H1 (cell line): Measurements from ENCODE around the gene RHBG. TPM values are rescaled to one million over a fixed set of nuclear protein-coding genes. Genes with fewer than 3 reads are reported as not detected.

ENCODE experiments used
- CTCF ChIA-PET: fragments of 300-600 bp; sonication (Branson Sonifier 250); formaldehyde crosslinking; loops from one replicate; lab custom pipeline; 2021; ENCODE audit not compliant: partially characterized antibody; lab: Charles Lee
- POLR2A ChIA-PET: fragments of 300-600 bp; sonication (Branson Sonifier 250); formaldehyde crosslinking; loops from one replicate; lab custom pipeline; 2021; ENCODE audit warnings: inconsistent platforms; ENCODE audit not compliant: partially characterized antibody; lab: Charles Lee
- DNase-seq, 2 experiments: peaks; one replicate each; pipeline versions ENCODE4 v3.0.0 to v3.0.0-alpha.2; 2010 to 2022; ENCODE audit warnings: low spot score in 2 of 2, low read depth in 1 of 2, mixed read lengths in 1 of 2
- FAIRE-seq: peaks from 2 replicates; lab custom pipeline; 2011; peaks lifted over from hg19 to GRCh38; lab: Jason Lieb, UNC
- H2AFZ ChIP-seq: 2 replicates; pipeline ENCODE4 v1.8.1; 2012; ENCODE audit warnings: low read length, inconsistent platforms
- H2AK5ac ChIP-seq: 2 replicates; pipeline ENCODE4 v1.6.1; 2013; ENCODE audit warnings: low read depth, low read length
- H2BK120ac ChIP-seq: replicated peaks from 2 replicates; pipeline ENCODE3; 2013; ENCODE audit warnings: low read depth, low read length, inconsistent platforms
- H2BK12ac ChIP-seq: 2 replicates; pipeline ENCODE4 v1.6.1; 2013; ENCODE audit warnings: low read depth, low read length
- H2BK15ac ChIP-seq: 2 replicates; pipeline ENCODE4 v1.6.1; 2013; ENCODE audit warnings: low read length
- H2BK20ac ChIP-seq: 2 replicates; pipeline ENCODE4 v1.6.1; 2013; ENCODE audit warnings: low read length
- H2BK5ac ChIP-seq: 2 replicates; pipeline ENCODE4 v1.6.1; 2013; ENCODE audit warnings: low read depth, low read length
- H3K14ac ChIP-seq: 2 replicates; pipeline ENCODE4 v1.6.1; 2013; ENCODE audit warnings: inconsistent platforms; ENCODE audit not compliant: insufficient read length
- H3K18ac ChIP-seq: 2 replicates; pipeline ENCODE4 v1.6.1; 2013; ENCODE audit warnings: low read length; ENCODE audit errors: extremely low read depth
- H3K23ac ChIP-seq: 2 replicates; pipeline ENCODE4 v1.6.1; 2013; ENCODE audit warnings: inconsistent platforms; ENCODE audit not compliant: insufficient read length
- H3K23me2 ChIP-seq: 2 replicates; pipeline ENCODE4 v1.6.1; 2013; ENCODE audit warnings: low read depth, low read length
- H3K27ac ChIP-seq: 2 replicates; pipeline ENCODE4 v1.6.1; 2011; ENCODE audit warnings: low read depth, low read length, inconsistent platforms
- H3K27me3 ChIP-seq, 4 experiments: replicated peaks in 1 of 4; 1 replicate in 1 of 4; 2 replicates in 3 of 4; pipeline versions ENCODE4 v1.6.1 to v1.8.1; 2011 to 2013; ENCODE audit warnings: low read length in 3 of 4, mild to moderate bottlenecking in 3 of 4, inconsistent platforms in 2 of 4, mixed read lengths in 2 of 4, moderate library complexity in 1 of 4; ENCODE audit not compliant: control insufficient read depth in 3 of 4, insufficient read depth in 3 of 4; ENCODE audit errors: extremely low read depth in 1 of 4
- H3K36me3 ChIP-seq, 4 experiments: 2 replicates each; pipeline versions ENCODE4 v1.6.1 to v1.8.1; 2011 to 2013; ENCODE audit warnings: mild to moderate bottlenecking in 4 of 4, low read length in 3 of 4, moderate library complexity in 2 of 4, control low read depth in 1 of 4, inconsistent platforms in 1 of 4; ENCODE audit not compliant: insufficient read depth in 4 of 4, control insufficient read depth in 2 of 4
- H3K4ac ChIP-seq: replicated peaks from 2 replicates; pipeline ENCODE3; 2013; ENCODE audit warnings: low read length, low read depth, mixed read lengths, inconsistent platforms; ENCODE audit not compliant: insufficient read length
- H3K4me1 ChIP-seq, 4 experiments: replicated peaks in 1 of 4; 1 replicate in 1 of 4; 2 replicates in 3 of 4; pipeline versions ENCODE4 v1.6.1 to v1.8.1; 2011 to 2013; ENCODE audit warnings: low read length in 3 of 4, inconsistent platforms in 2 of 4, mixed read lengths in 1 of 4; ENCODE audit not compliant: insufficient read depth in 4 of 4, control insufficient read depth in 3 of 4
- H3K4me2 ChIP-seq, 2 experiments: 2 replicates each; pipeline versions ENCODE4 v1.6.1 to v1.8.1; 2011 to 2013; ENCODE audit warnings: low read depth in 2 of 2, low read length in 2 of 2, control low read depth in 1 of 2, inconsistent platforms in 1 of 2, mild to moderate bottlenecking in 1 of 2; ENCODE audit not compliant: insufficient read depth in 1 of 2
- H3K4me3 ChIP-seq, 4 experiments: fragments of 200-600, 300-600 bp in 1 of 4; sonication (generic), shearing (Covaris generic), sonication (Bioruptor Twin) in 1 of 4; 2 replicates each; pipeline versions ENCODE4 v1.5.1 to v1.8.1; 2011 to 2016; ENCODE audit warnings: low read length in 4 of 4, low read depth in 3 of 4, control low read depth in 2 of 4, inconsistent platforms in 2 of 4, mild to moderate bottlenecking in 2 of 4, mixed read lengths in 1 of 4, moderate library complexity in 1 of 4; ENCODE audit not compliant: insufficient read depth in 2 of 4; ENCODE audit errors: extremely low read depth in 1 of 4
- H3K56ac ChIP-seq: replicated peaks from 2 replicates; pipeline ENCODE3; 2013; ENCODE audit warnings: low read depth, mild to moderate bottlenecking, mixed read lengths, low read length, inconsistent platforms; ENCODE audit not compliant: insufficient read length
- H3K79me1 ChIP-seq: 2 replicates; pipeline ENCODE4 v1.6.1; 2013; ENCODE audit warnings: low read depth, low read length, control low read depth
- H3K79me2 ChIP-seq, 2 experiments: 2 replicates each; pipeline versions ENCODE4 v1.6.1 to v1.8.1; 2012 to 2013; ENCODE audit warnings: low read length in 2 of 2, mild to moderate bottlenecking in 2 of 2, inconsistent platforms in 1 of 2; ENCODE audit not compliant: insufficient read depth in 2 of 2, control insufficient read depth in 1 of 2
- H3K9ac ChIP-seq, 4 experiments: replicated peaks in 1 of 4; 1 replicate in 1 of 4; 2 replicates in 3 of 4; pipeline versions ENCODE4 v1.6.1 to v1.8.1; 2011 to 2013; ENCODE audit warnings: low read depth in 3 of 4, low read length in 3 of 4, control low read depth in 2 of 4, mild to moderate bottlenecking in 2 of 4, moderate library complexity in 2 of 4, inconsistent platforms in 1 of 4; ENCODE audit errors: extremely low read depth in 1 of 4
- H3K9me3 ChIP-seq, 2 experiments: 2 replicates each; pipeline versions ENCODE4 v1.6.1 to v1.8.1; 2012 to 2013; ENCODE audit warnings: mild to moderate bottlenecking in 2 of 2, moderate library complexity in 2 of 2, control low read depth in 1 of 2, inconsistent platforms in 1 of 2, low read depth in 1 of 2, low read length in 1 of 2, mixed read lengths in 1 of 2; ENCODE audit not compliant: insufficient read depth in 2 of 2
- H4K20me1 ChIP-seq, 2 experiments: replicated peaks in 1 of 2; 2 replicates each; pipeline versions ENCODE3 to v1.8.1; 2011 to 2013; ENCODE audit warnings: inconsistent platforms in 2 of 2, low read length in 2 of 2, mild to moderate bottlenecking in 1 of 2; ENCODE audit not compliant: insufficient read depth in 2 of 2, control insufficient read depth in 1 of 2
- H4K5ac ChIP-seq: 2 replicates; pipeline ENCODE4 v1.6.1; 2013; ENCODE audit warnings: low read length, low read depth, mixed read lengths, inconsistent platforms; ENCODE audit not compliant: insufficient read length
- H4K8ac ChIP-seq: 2 replicates; pipeline ENCODE4 v1.8.0; 2013; ENCODE audit warnings: mild to moderate bottlenecking, moderate library complexity, low read length, inconsistent platforms; ENCODE audit not compliant: insufficient read depth; ENCODE audit errors: extremely low read depth
- H4K91ac ChIP-seq: replicated peaks from 2 replicates; pipeline ENCODE3; 2013; ENCODE audit warnings: low read length, mixed read lengths, inconsistent platforms; ENCODE audit not compliant: insufficient read length
- BRCA1 ChIP-seq: IDR thresholded peaks from 2 replicates; pipeline ENCODE4 v1.6.1; 2012; ENCODE audit warnings: low read depth, low read length, improper control_type of control experiment
- CBX8 ChIP-seq: fragments of 300-800, 300-1000 bp; sonication (generic); IDR thresholded peaks from 2 replicates; pipeline ENCODE4 v1.7.1; 2016; ENCODE audit warnings: low read depth, low read length, borderline replicate concordance
- KDM1A ChIP-seq: fragments of 200-600, 300-600 bp; sonication (generic); IDR thresholded peaks from 2 replicates; pipeline ENCODE4 v1.7.1; 2016; ENCODE audit warnings: mild to moderate bottlenecking, low read length, borderline replicate concordance
- NANOG ChIP-seq: IDR thresholded peaks from 2 replicates; pipeline ENCODE4 v1.6.1; 2011; ENCODE audit warnings: low read length, low read depth, mild to moderate bottlenecking, inconsistent platforms; ENCODE audit not compliant: insufficient read depth, poor library complexity, severe bottlenecking
- POLR2AphosphoS5 ChIP-seq: IDR thresholded peaks from 2 replicates; pipeline ENCODE4 v1.6.1; 2011; ENCODE audit warnings: low read depth, low read length
- POU5F1 ChIP-seq: IDR thresholded peaks from 2 replicates; pipeline ENCODE4 v1.6.1; 2011; ENCODE audit warnings: low read depth, mild to moderate bottlenecking, low read length, moderate library complexity
- SIRT6 ChIP-seq: IDR thresholded peaks from one replicate; pipeline ENCODE4 v1.7.1; 2012; ENCODE audit warnings: low read length, inconsistent platforms
- SIX5 ChIP-seq: IDR thresholded peaks from 2 replicates; pipeline ENCODE4 v1.6.1; 2011; ENCODE audit warnings: mild to moderate bottlenecking, low read depth, low read length
- SP1 ChIP-seq: IDR thresholded peaks from 2 replicates; pipeline ENCODE4 v1.6.1; 2011; ENCODE audit warnings: low read depth, low read length
- SP4 ChIP-seq: IDR thresholded peaks from 2 replicates; pipeline ENCODE4 v1.6.1; 2012; ENCODE audit warnings: low read length, inconsistent platforms
- TAF1 ChIP-seq: IDR thresholded peaks from 2 replicates; pipeline ENCODE4 v1.6.1; 2011; ENCODE audit warnings: mild to moderate bottlenecking, low read depth, low read length
- TEAD4 ChIP-seq: IDR thresholded peaks from 2 replicates; pipeline ENCODE4 v1.6.1; 2012; ENCODE audit warnings: low read depth, low read length, inconsistent platforms, mixed read lengths
- ZNF274 ChIP-seq: IDR thresholded peaks from 2 replicates; pipeline ENCODE4 v1.7.0; 2012; ENCODE audit warnings: low read length, borderline replicate concordance; ENCODE audit errors: extremely low read depth
- WGBS, 2 experiments: shearing (Covaris generic) in 1 of 2; methylation state at CpG; one replicate each; pipeline versions ENCODE4 v1.1.6 to v1.1.7; 2013 to 2015; ENCODE audit warnings: low lambda C conversion rate in 2 of 2, mixed read lengths in 2 of 2, inconsistent platforms in 1 of 2, low coverage in 1 of 2, missing lambda C conversion rate in 1 of 2; ENCODE audit not compliant: insufficient replicate concordance in 2 of 2, insufficient coverage in 1 of 2, insufficient read length in 1 of 2; ENCODE audit errors: extremely low coverage in 1 of 2, missing lambda C conversion rate in 1 of 2; 5-methylcytosine and 5-hydroxymethylcytosine counted together
- polyA plus RNA-seq, 7 experiments: library from polyadenylated mRNA; depleted of rRNA in 3 of 7; stranded (reverse) in 5 of 7; unstranded in 2 of 7; fragments of >200 nt in 5 of 7; fragments of 200-250 nt in 2 of 7; gene quantifications; 1 replicate in 5 of 7; 2 replicates in 1 of 7; 4 replicates in 1 of 7; pipeline versions ENCODE4 v1.2.1 to v1.2.3, GENCODE V29; 2011 to 2013; ENCODE audit warnings: missing spikeins in 2 of 7, mixed read lengths in 2 of 7
- total RNA-seq: library from RNA; stranded (reverse); fragmentation: NEBNext Ultra II Directional; extraction: Animal tissue kit (Norgen Biotek cat#: 25700); gene quantifications from 2 replicates; pipeline ENCODE4 v1.2.1, GENCODE V29; 2021

RHBG gene
- total and polyA plus RNA-seq, 2 of the 8 experiments (the other 6 are each of a cell fraction or from before 2014, with no cell fraction given), result 2.6 to 2.7 TPM

GRCh38 chr1:156425943-156426342, 56.9 kb downstream of the RHBG start:
- FAIRE-seq (no peak), DNase-seq (no peak)
- no peak overlapping the region for H3K56ac ChIP-seq
- H3K79me1 ChIP-seq, result no peaks in the 10 kb centered on the region
- H3K36me3 ChIP-seq, result no peaks in the 10 kb centered on the region
- CTCF ChIA-PET, result interaction anchor here (1.1 to 14.9 kb wide), 5 partner anchors 11 to 41 kb away, joined by 3 to 124 read pairs (median 5); no protein-coding TSS in a partner anchor
- H2BK12ac ChIP-seq, result peak overlapping the region; percentile 45; the same call in 1 of the 2 replicates
- H3K4me1 ChIP-seq, result peaks cover 11 to 28% (median 16%) of the 10 kb centered on the region in 4 experiments
- H3K79me2 ChIP-seq, result no peaks in the 10 kb centered on the region
- H3K4me3 ChIP-seq, result no peak overlapping the region
- H3K14ac ChIP-seq, result no peak overlapping the region
- H4K20me1 ChIP-seq, result no peaks in the 10 kb centered on the region
- no peak overlapping the region for H3K27ac ChIP-seq
- 88% methylated on average over 7 of the region's 7 CpGs; no CpG with 5 or more reads in 1 of the 2 experiments for WGBS, 2 experiments
- no peak overlapping the region for H2AFZ ChIP-seq
- POLR2A ChIA-PET, result interaction anchor here (1.3 to 5.2 kb wide), 3 partner anchors 9 to 37 kb away, joined by 3 to 74 read pairs (median 6); no protein-coding TSS in a partner anchor
- no peak overlapping the region for H2BK20ac ChIP-seq
- peaks cover 58 to 98% (median 91%) of the 10 kb centered on the region in 4 experiments for H3K27me3 ChIP-seq
- no peak overlapping the region for H2BK15ac ChIP-seq
- H3K4me2 ChIP-seq, result no peak overlapping the region
- no peaks in the 10 kb centered on the region for H3K9me3 ChIP-seq
- TF ChIP-seq SIX5 (no peak), POU5F1 (no peak), SIRT6 (no peak), CBX8 (no peak), POLR2AphosphoS5 (no peak), BRCA1 (no peak), NANOG (no peak), SP1 (no peak), KDM1A (no peak), ZNF274 (no peak), SP4 (no peak), TEAD4 (no peak), TAF1 (no peak)
- H4K91ac ChIP-seq, result no peak overlapping the region
- H4K8ac ChIP-seq, result no peak overlapping the region
- no peak overlapping the region for H3K18ac ChIP-seq
- no peak overlapping the region; a peak in 1 of 7 replicates for H3K9ac ChIP-seq
- H4K5ac ChIP-seq, result no peak overlapping the region
- no peak overlapping the region for H2BK5ac ChIP-seq
- H3K23ac ChIP-seq, result no peak overlapping the region
- H2AK5ac ChIP-seq, result peak overlapping the region; percentile 67
- H3K23me2 ChIP-seq, result peaks cover 13% of the 10 kb centered on the region
- no peak overlapping the region for H3K4ac ChIP-seq
- no peak overlapping the region for H2BK120ac ChIP-seq
